HG03095 (cell line): ENCODE results near the gene PPARGC1A.

Experiments used
- ATAC-seq: cut with Tn5 transposase; IDR thresholded peaks from one replicate; pipeline ENCODE4 v1.9.1; 2021; ENCODE audit warnings: moderate library complexity; ENCODE audit not compliant: unreplicated experiment

The PPARGC1A gene, protein sequence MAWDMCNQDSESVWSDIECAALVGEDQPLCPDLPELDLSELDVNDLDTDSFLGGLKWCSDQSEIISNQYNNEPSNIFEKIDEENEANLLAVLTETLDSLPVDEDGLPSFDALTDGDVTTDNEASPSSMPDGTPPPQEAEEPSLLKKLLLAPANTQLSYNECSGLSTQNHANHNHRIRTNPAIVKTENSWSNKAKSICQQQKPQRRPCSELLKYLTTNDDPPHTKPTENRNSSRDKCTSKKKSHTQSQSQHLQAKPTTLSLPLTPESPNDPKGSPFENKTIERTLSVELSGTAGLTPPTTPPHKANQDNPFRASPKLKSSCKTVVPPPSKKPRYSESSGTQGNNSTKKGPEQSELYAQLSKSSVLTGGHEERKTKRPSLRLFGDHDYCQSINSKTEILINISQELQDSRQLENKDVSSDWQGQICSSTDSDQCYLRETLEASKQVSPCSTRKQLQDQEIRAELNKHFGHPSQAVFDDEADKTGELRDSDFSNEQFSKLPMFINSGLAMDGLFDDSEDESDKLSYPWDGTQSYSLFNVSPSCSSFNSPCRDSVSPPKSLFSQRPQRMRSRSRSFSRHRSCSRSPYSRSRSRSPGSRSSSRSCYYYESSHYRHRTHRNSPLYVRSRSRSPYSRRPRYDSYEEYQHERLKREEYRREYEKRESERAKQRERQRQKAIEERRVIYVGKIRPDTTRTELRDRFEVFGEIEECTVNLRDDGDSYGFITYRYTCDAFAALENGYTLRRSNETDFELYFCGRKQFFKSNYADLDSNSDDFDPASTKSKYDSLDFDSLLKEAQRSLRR

DNA sequence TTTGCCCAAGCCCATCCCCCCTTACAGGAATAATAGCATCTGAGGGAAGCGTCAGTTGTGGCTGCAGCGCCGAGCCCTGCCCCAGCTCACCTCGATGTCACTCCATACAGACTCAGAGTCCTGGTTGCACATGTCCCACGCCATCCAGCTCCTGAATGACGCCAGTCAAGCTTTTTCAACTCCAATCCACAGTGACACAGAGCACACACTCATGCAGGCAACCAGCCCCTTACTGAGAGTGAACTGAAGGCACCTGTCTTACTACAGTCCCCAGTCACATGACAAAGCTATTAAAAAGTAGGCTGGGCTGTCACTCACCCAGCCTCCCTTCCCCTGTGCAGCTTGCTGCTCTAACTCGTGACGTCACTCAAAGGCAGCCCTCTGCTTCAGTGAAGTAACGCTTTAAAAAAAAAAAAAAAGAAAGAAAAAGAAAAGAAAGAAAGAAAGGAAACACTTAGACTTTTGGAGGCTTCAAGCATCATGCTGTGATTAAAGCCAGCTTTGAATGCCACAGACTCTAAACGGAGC lies at the start of gene PPARGC1A:
Gene PPARGC1A (minus strand): TSS at position 234 of the 528 bp plus-strand sequence. CDS start 90 bp downstream, at position 144.
- no peak for ATAC-seq

DNA sequence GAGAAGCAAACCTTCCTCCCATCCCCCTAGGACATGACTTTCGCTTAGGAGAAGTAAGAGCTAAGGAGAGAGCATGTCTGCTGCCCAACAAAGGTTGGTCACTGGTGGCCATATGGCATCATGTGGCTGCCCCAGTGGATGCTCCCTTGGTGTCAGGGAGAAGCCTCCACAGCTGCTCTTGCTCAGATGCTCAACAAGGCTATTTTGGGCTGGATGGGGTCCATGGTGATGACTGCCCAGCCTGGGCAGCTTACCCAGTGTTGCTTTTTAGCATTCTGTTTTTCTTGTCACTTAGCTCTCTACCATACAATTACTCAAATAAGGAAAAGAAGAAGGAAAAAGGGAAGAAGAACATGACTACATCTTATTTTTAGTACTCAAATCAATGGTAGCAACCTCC lies 48.9 kb upstream of the PPARGC1A start:
- ATAC-seq: no peak

DNA sequence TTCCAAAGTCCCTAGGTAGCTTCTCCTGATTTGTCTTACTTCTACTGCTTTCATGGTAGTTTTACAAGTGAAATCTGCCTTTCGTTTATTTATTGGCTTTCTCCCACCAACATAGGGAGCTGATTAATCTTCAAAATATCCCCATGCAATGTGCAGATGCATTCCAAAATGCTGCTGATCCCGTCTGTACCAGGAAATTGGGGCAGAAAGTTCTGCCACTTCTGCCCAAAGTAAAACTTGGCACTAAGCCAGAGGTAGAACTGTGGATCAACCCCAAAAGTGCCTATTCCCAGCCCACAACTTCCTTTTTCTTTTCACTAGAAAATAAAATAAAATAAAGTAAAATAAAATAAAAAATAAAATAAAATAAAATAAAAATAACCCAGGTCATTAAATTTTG lies 47.3 kb upstream of the PPARGC1A start:
- ATAC-seq: no peak

GRCh38 chr4:23934915-23935314 lies 45.1 kb upstream of the PPARGC1A start:
- ATAC-seq: no peak

GRCh38 chr4:23934223-23934622 lies 44.4 kb upstream of the PPARGC1A start:
- ATAC-seq: no peak

- no peak for ATAC-seq
Observed at GRCh38 chr4:23932901-23933308, 43.1 kb upstream of the PPARGC1A start.

DNA sequence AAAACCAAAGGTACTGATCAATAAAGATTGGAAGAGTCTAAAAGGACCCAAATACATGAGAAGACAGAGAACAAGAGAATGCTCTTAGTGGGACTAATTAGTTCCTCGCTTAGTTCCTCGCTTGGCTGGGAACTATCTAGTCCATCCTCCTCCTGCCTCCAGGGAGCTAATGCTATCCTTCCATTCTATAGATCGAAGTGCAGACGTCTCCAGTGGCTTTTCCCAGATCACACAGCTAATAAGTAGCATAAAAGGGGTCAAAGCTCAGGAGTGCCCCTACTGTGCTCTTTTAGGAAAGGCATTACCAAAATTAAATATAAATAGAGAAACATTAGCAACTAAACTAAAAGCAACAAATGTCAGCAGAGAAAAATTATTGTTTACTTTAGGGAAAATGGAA lies 42.3 kb upstream of the PPARGC1A start:
- ATAC-seq: no peak

DNA sequence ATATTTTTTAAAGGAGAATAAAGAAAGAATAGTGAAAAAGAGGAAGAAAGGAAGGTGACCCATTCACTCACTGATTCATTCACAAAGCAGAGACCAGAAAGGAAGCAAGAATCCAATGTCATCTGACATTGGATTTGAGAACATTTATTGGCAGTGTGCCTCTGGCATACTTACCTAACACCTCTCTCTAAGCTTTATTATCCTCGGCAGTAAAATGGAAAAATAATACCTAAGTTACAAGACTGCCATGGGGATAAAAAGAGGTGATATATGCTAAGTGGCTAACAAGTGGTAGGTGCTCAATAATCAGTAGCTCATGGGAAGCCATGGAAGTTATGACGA lies 41.6 kb upstream of the PPARGC1A start:
- ATAC-seq: no peak

GRCh38 chr4:23930750-23931488 lies 41.1 kb upstream of the PPARGC1A start:
- no peak for ATAC-seq

- no peak for ATAC-seq
Observed at GRCh38 chr4:23929248-23929647, 39.4 kb upstream of the PPARGC1A start.

- ATAC-seq: no peak
Observed at GRCh38 chr4:23924556-23924955, 34.7 kb upstream of the PPARGC1A start.

- no peak for ATAC-seq
Observed at GRCh38 chr4:23923840-23924239, 34.0 kb upstream of the PPARGC1A start.

- no peak for ATAC-seq
Observed at GRCh38 chr4:23923141-23923540, 33.3 kb upstream of the PPARGC1A start.

- no peak for ATAC-seq
Observed at GRCh38 chr4:23922541-23923111, 32.8 kb upstream of the PPARGC1A start.

GRCh38 chr4:23922013-23922412 lies 32.2 kb upstream of the PPARGC1A start:
- ATAC-seq: no peak

DNA sequence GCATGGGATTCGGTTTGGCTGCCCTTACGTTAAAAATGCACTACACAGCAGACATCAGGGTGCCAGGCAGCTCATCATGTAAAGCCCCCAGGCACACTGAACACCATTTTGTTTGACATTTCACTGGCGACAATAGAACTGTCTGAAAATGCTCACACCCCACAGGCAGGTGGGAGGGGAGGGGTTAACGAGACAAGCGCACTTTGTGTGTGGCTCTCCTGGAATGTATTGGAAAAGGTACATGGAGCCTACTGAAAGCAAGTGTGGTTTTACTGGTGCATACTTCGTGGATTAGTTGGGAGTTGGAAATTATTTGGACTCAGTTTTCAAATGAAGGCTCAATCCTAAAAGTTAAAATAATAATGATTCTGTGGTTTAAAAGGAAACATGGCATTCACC lies 31.6 kb upstream of the PPARGC1A start:
- ATAC-seq: no peak

DNA sequence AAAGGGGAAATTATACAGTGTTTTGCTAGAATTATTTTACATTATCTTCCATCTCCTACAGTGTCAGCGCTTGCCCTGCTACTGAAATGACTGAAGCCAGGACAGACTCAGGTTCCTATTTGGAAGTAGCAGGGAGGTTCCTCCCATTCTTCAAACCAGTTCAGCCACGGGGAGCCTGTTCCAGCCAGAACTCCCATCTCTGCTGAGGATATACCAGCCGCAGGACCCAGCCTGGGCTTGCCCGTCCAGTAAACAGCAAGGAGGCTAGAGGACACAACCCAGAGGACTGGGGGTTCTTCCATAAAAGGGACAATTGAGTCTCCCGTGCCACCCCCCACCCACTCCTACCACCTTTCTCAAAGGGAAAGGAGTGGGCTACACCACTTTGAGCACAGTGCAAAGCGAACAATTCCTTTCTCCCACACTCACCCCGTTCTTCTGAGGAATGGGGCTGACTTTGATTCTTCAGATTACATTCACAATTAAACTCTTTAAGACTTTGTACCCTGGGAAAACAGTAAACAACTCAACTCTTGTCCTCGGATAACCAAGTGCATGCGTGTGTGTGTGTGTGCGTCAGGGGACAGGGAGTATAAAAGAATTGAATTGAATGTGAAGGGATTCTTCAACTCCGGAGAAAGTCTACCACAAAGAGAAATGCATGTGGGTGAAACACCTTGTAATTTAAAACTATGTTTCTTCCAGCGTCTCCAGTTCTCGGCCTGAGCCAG lies 31.0 kb upstream of the PPARGC1A start:
- no peak for ATAC-seq

DNA sequence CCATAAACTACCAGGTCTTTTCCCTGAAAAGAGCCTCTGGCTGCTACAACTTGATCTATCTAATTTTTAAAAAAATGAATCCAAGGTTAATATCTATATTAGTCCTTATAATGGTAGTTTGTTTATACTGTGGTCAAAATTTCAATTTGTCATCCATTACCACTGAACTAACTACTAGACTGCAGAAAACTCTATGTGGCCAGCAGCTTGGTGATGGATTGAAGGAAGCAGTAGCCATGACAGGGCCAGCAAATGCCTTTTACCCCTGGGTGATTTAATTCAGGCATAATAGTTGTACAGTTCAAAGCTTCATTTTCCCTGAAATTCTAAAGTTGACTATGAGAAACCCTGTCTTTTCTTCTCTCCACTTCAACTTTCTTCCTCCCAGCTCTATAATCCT lies 30.4 kb upstream of the PPARGC1A start:
- ATAC-seq: no peak

DNA sequence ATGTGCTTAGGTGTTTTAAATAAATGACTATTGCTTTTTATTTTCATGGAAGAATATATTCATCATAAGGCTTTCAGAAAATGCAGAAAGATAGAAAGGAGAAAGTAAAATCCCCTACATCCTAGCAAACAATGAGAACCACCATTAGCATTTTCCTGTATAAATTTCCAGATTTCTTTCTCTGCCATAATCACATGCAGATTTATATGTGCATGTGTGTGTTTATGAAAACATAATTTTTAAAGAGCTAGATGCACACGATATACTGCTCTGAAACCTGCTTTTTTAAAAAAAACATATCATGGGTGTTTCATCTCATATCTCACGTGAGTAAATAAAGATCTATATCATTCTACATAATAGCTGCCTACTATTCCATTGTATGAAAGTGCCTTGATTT lies 26.4 kb upstream of the PPARGC1A start:
- ATAC-seq: no peak

- no peak for ATAC-seq
Observed at GRCh38 chr4:23915459-23916132, 25.7 kb upstream of the PPARGC1A start.
